PC-3 (cell line): ENCODE data around the gene VPS8.

Experiments
- EZH2 ChIP-seq: fragments of 300-600 bp; sonication (generic); IDR thresholded peaks from one replicate; pipeline ENCODE4 v1.6.1; 2017; ENCODE audit warnings: antibody characterized with exemption, mild to moderate bottlenecking, low read length; ENCODE audit not compliant: unreplicated experiment
- EZH2phosphoT487 ChIP-seq: fragments of 300-600 bp; sonication (generic); IDR thresholded peaks from 2 replicates; pipeline ENCODE4 v1.6.1; 2018; ENCODE audit warnings: mild to moderate bottlenecking, antibody characterized with exemption, low read length, borderline replicate concordance
- TF ChIP-seq, protein P1 (sequence below): fragments of 300-600 bp; sonication (generic); conservative IDR thresholded peaks from 2 replicates; pipeline ENCODE4 v1.5.1; 2017; ENCODE audit warnings: antibody characterized with exemption, low read depth, mild to moderate bottlenecking, low read length

DNA sequence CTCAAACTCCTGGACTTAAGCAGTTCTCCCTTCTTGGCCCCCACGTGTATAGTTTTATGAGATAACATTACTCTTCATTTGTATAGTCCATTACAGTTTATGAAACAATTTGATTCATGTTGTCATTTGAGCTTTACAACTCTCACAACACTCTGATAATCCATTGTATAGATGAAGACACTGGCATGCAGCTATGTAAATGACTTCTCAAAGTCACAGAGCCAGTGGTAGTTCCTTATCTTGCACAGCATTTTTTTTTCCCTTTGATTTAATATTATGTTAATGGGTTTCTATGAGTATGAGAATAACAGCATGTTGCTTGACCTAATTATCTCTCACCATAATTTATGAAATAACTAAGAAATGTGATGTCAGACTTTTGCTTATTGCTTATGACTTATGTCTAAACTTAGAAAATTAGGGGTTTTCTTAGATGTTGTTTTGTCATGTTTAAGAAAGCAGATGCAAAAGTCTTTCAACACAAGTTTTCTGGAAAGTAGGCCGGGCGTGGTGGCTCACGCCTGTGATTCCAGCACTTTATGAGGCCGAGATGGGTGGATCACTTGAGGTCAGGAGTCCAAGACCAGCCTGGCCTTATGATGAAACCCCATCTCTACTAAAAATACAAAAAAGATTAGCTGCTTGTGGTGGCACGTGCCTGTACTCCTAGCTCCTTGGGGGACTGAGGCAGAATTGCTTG is 13.3 kb downstream of the VPS8 start:
- TF ChIP-seq, protein P1, sequence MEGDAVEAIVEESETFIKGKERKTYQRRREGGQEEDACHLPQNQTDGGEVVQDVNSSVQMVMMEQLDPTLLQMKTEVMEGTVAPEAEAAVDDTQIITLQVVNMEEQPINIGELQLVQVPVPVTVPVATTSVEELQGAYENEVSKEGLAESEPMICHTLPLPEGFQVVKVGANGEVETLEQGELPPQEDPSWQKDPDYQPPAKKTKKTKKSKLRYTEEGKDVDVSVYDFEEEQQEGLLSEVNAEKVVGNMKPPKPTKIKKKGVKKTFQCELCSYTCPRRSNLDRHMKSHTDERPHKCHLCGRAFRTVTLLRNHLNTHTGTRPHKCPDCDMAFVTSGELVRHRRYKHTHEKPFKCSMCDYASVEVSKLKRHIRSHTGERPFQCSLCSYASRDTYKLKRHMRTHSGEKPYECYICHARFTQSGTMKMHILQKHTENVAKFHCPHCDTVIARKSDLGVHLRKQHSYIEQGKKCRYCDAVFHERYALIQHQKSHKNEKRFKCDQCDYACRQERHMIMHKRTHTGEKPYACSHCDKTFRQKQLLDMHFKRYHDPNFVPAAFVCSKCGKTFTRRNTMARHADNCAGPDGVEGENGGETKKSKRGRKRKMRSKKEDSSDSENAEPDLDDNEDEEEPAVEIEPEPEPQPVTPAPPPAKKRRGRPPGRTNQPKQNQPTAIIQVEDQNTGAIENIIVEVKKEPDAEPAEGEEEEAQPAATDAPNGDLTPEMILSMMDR, result no peak
- TF ChIP-seq EZH2 (no peak), EZH2phosphoT487 (no peak)
